ENCODE results near the gene POLD4. TPM values are rescaled to one million over a fixed set of nuclear protein-coding genes. Genes with fewer than 3 reads are reported as not detected.
"Not testable (repeated sequence)": the region's sequence is repeated elsewhere in the genome, so short reads cannot be mapped to it uniquely, and the experiment has no call there.

POLD4 gene
- 384 TPM for polyA plus RNA-seq

DNA sequence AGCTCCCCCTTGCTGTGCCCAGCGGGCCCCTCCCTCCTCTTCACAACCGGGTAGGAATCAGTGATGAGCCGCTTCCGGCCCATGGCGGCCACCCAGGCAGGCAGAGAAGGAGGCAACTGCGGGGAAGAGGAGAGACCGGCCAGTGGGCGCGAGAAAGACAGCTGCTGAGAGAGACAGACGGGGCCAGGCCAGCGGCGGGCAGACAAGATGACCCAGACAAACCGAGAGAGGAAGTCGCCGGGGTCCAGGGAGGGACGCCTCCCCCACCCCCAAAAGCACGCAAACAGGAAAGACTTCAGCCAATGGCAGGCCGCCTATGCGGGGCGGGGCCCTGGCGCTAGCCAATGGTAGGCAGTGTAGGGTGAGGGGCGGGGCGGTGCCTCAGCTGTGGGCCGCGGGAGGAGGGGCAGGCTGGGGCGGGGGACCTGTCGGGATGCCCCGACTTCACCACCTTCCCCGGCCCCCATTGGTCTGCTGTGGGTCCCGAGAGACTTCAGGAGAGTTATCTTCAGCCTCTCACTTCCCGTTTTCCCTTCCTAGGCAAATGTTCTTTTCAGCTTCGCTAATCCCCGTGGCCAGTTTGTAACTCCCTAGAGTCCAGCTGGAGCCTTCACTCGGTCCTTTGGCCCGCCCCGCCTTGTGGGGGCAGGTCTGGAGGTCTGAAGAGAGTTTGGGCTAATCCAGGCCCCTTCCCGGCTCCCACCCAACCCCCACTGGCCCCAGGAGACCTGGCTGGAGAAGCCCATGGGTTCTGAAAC is at the start of gene POLD4:
Gene POLD4, minus strand, starts transcription at position 230 of the 758 bp plus-strand sequence. Its CDS starts 147 bp downstream, at position 83.
- Mint-ChIP-seq H3K4me1 (peaks cover 33 to 63% (median 60%) of the 10 kb centered on the region in 3 donors), H3K9me3 (no peaks in the 10 kb centered on the region), H3K36me3 (no peaks in the 10 kb centered on the region), H3K27me3 (no peaks in the 10 kb centered on the region), H3K4me3 (peak within 1 kb of the TSS; percentile 97 to 99 (median 98)), H3K27ac (peak within 1 kb of the TSS; percentile 99 to 100 (median 100))

DNA sequence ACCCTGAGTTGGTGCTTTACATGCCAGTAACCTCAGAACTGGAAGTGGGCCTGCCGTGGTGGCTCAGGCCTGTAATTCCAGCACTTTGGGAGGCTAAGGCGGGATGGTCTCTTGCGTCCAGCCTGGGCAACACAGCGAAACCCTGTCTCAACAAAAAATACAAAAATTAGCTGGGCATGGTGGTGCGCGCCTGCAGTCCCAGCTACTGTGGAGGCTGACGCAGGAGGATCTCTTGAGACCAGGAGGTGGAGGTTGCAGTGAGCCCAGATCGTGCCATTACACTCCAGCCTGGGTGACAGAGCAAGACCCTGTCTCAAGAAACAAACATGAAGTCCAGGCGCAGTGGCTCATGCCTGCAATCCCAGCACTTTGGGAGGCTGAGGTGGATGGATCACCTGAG is 49.7 kb upstream of the POLD4 start:
- peaks cover 24 to 34% (median 29%) of the 10 kb centered on the region in 3 donors for H3K4me1 Mint-ChIP-seq
- not testable (repeated sequence) for H3K36me3 Mint-ChIP-seq

DNA sequence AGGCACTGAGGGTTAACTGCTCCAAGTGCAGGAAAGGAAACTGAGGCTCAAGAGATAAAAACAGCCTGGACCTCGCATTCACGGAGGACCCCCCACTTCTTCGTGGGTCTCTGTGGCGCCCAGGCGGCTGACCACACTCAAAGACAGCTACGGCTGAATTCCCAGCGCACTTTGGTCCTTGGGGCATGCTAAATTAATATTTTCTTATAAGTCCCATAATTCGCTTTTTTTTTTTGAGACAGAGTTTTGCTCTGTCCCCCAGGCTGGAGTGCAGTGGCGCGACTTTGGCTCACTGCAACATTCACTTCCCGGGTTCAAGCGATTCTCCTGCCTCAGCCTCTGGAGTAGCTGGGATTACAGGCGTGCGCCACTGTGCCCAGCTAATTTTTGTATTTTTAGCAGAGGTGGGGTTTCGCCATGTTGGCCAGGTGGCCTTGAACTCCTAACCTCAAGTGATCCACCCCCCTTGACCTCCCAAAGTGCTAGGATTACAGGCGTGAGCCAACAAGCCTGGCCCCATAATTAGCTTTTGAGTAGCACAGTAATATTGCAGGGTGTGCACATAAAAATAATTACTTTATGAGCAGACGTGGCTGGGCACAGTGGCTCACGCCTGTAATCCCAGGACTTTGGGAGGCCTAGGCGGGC is 49.0 kb upstream of the POLD4 start:
- Mint-ChIP-seq H3K27ac (peak overlapping the region; percentile 93 to 97 (median 95)), H3K4me1 (peaks cover 18 to 28% (median 21%) of the 10 kb centered on the region in 3 donors), H3K4me3 (peak overlapping the region; percentile 91 to 100 (median 93))
- H3K36me3 Mint-ChIP-seq, H3K27me3 Mint-ChIP-seq, H3K9me3 Mint-ChIP-seq: not testable (repeated sequence)

More for the DNA sequence above, 49.7 kb upstream of the POLD4 start:
- not testable (repeated sequence) for H3K27me3 Mint-ChIP-seq, H3K9me3 Mint-ChIP-seq
- Mint-ChIP-seq H3K4me3 (peak overlapping the region; percentile 91 to 100 (median 96)), H3K27ac (peak overlapping the region; percentile 96 to 100 (median 97))

DNA sequence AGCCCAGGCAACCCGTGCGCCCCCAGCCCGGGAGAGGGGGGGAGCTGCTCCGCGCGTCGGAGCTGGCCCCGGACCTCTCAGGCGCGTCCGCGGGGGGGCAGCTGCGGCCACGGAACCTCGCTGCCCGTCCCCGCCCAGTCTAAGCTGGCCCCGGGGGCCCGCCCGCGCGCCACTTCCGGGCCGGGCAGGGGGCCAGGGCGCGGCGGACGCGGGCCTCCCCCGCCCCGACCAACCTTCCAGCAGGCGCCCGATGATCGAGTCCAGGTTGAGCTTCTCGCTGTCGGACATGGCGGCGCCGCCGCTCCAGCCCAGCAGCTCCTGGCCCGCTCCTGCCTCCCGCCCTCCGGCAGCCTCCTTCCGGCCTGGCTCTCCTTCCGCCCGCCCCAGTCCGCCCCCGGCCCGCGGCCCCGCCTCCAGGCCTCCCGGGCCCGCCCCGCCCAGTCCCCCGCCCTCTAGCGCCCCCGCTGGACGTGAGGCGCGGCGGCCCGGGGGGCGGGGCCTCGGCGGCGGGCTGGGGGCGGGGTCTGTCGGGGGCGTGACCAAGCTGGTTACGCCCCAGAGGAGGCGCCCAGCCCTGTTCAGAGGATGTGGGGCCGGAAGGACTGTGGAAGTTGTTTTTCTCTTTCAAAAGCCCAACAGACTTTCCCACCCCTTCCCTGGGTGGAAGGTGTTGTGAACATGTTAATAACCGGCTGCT is 48.3 kb upstream of the POLD4 start, which contains the start of gene PPP1CA:
Gene PPP1CA, minus strand, starts transcription at position 364 of the 697 bp plus-strand sequence. Its CDS starts 76 bp downstream, at position 288.
- H3K9me3 Mint-ChIP-seq, result no peaks in the 10 kb centered on the region
- peak within 1 kb of the TSS; percentile 91 to 100 (median 94) for H3K4me3 Mint-ChIP-seq
- peak within 1 kb of the TSS; percentile 93 to 97 (median 95) for H3K27ac Mint-ChIP-seq
- no peaks in the 10 kb centered on the region for H3K27me3 Mint-ChIP-seq
- H3K4me1 Mint-ChIP-seq, result peaks cover 16 to 27% (median 21%) of the 10 kb centered on the region in 3 donors
- H3K36me3 Mint-ChIP-seq, result no peaks in the 10 kb centered on the region

DNA sequence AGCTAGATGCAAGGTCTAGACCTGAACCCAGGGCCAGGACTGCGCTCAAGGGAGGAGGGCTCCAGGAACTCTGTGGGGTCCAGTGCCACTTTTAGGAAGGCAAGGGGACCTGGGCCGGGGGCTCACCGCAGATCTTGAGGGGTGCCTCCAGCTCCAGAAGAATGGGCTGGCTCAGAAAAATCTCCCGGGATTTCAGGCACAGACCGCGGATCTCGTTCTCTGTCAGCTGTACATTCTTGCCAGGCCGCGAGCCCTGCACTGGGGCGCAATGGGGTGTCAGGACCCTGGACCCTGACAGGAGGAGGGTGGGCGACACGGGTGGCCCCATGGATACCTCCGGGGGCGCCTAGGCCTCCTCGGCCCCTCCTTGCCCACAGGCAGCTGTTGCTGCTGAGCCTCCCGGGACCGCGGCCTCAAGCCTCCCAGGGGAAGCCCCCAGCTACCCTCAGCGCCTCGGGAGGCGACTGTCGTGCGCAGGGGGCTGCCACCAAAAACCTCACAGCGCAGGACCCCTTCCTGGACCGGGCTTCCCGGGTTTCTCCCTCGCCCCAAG is 47.7 kb upstream of the POLD4 start:
- H3K36me3 Mint-ChIP-seq, result no peaks in the 10 kb centered on the region
- peaks cover 16 to 22% (median 17%) of the 10 kb centered on the region in 3 donors for H3K4me1 Mint-ChIP-seq
- no peaks in the 10 kb centered on the region for H3K9me3 Mint-ChIP-seq
- H3K27me3 Mint-ChIP-seq, result no peaks in the 10 kb centered on the region
- peak overlapping the region; percentile 84 to 100 (median 94) for H3K4me3 Mint-ChIP-seq
- H3K27ac Mint-ChIP-seq, result peak overlapping the region; percentile 84 to 87 (median 85)

DNA sequence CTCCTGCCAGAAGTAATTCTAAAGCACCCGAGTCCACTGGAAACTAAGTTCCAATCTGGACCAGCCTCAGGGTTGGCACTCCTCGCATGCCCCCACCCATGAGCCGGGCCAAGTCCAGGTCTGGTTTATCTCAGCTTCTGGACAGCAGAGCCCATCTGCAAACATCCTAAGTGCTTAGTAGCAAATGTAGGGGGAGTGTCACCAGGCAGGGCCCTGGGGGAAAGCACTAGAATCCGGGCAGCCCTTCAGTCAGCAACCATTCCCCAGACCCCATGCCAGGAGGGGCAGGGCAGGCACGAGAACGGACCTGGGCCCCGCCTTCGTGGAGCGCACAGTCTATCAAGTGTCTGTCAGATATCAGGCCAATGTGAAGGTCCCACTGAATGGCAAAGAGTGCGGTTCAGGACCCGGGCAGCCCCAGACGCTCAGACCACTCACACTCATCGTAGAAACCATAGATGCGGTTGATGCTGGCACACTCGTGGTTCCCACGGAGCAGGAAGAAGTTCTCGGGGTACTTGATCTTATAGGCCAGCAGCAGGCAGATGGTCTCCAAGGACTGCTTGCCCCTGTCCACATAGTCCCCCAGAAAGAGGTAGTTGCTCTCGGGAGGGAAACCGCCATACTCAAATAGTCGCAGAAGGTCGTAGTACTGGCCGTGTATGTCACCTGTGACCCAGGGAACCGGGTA is 47.0 kb upstream of the POLD4 start:
- Mint-ChIP-seq H3K27ac (peak overlapping the region; percentile 84 to 87 (median 85)), H3K27me3 (no peaks in the 10 kb centered on the region), H3K4me1 (peaks cover 15 to 22% (median 16%) of the 10 kb centered on the region in 3 donors), H3K4me3 (peak overlapping the region; percentile 84 to 100 (median 94)), H3K36me3 (no peaks in the 10 kb centered on the region), H3K9me3 (no peaks in the 10 kb centered on the region)

DNA sequence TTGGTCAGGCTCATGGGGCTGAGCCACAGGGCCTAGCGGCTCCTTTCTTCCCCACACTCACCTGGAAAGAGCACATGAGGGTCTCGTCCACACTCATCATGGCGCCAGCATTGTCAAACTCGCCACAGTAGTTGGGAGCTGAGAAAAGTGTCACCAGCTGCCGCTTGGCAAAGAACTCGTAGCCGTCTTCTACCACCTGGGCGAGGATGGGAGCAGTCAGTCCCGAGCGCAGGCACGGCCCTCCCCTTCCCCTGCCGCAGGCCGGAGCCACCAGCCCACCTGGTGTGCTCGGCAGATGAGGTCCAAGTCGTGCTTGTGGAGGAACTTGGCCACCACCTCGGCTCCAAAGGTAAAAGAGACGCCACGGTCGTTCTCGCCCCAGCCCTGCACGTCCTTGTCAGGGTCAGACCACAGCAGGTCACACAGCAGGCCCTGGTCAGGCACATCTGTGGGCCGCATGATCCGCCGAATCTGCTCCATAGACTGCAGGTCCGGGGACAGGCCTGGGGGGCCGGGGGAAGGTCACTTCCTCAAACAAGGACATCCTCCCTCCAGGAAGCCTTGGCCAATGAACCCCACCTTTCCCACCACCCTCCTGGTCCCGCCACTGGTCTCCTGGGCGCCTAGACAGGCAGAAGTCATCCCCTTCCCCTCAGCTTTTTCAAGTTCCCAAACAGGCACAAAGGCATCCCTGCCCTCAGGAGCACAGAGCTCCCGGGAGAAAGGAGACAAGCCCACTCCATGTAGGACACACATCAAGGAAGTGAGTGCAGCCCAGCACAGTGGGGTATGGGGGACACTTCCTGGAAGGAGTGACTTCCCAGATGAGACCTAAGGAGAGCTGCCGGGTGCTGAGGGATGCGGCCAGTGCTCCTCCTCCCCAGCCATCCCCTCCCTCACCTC is 45.6 kb upstream of the POLD4 start:
- Mint-ChIP-seq H3K36me3 (no peaks in the 10 kb centered on the region), H3K27ac (peak overlapping the region in 1 of 3 donors; percentile 65), H3K27me3 (no peaks in the 10 kb centered on the region), H3K9me3 (no peaks in the 10 kb centered on the region), H3K4me1 (peaks cover 12 to 22% (median 16%) of the 10 kb centered on the region in 3 donors), H3K4me3 (peak overlapping the region; percentile 42 to 100 (median 66))

DNA sequence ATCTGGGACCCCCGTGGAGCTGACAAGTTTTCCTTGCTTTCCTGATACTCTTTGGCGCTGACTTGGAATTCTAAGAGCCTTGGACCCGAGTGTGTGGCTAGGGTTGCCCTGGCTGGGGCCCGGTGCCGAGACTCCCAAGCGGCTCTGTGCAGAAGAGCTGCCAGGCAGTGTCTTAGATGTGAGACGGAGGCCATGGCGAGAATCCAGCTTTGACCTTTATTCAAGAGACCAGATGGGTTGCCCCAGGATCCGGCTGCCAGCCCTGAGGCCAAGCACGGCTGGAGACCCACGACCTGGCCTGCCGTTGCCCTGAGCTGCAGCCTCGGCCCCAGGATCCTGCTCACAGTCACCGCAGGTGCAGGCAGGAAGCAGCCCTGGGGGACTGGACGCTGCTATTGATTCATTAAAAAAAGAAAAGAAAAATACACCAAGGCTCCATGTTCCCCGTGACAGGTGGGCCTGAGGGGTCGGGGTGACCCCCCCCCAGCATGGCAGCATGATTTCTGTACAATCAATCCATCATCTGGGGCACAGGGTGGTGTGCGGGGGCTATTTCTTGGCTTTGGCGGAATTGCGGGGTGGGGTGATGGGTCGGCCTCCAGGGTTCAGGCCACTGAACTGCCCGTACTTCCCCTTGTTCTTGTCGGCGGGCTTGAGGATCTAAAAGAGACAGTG is 44.8 kb upstream of the POLD4 start:
- no peaks in the 10 kb centered on the region for H3K36me3 Mint-ChIP-seq
- no peaks in the 10 kb centered on the region for H3K9me3 Mint-ChIP-seq
- no peaks in the 10 kb centered on the region for H3K27me3 Mint-ChIP-seq
- peak overlapping the region in 2 of 3 donors; percentile 40 to 58 for H3K27ac Mint-ChIP-seq
- H3K4me1 Mint-ChIP-seq, result peaks cover 11 to 20% (median 17%) of the 10 kb centered on the region in 3 donors
- peak overlapping the region in 2 of 4 donors; percentile 34 to 81 for H3K4me3 Mint-ChIP-seq

DNA sequence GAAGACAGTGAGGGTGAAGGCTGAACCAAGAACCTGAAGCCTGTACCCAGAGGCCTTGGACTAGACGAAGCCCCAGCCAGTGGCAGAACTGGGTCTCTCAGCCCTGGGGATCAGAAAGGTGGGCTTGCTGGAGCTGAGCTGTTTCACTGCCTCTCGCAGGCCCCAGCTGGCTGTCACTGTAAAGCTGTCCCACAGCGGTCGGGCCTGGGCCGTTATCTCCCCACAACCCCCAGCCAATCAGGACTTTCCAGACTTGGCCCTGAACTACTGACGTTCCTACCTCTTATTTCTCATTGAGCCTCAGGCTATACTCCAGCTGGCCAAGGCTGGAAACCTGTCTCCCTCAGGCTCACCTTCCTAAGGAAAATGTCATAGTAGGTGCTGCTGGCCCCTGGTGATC is 44.2 kb upstream of the POLD4 start:
- H3K4me1 Mint-ChIP-seq, result peaks cover 11 to 22% (median 20%) of the 10 kb centered on the region in 3 donors
- peak overlapping the region in 2 of 3 donors; percentile 40 to 58 for H3K27ac Mint-ChIP-seq
- peak overlapping the region in 3 of 4 donors; percentile 34 to 81 (median 55) for H3K4me3 Mint-ChIP-seq
- no peaks in the 10 kb centered on the region for H3K36me3 Mint-ChIP-seq
- H3K9me3 Mint-ChIP-seq, result no peaks in the 10 kb centered on the region
- no peaks in the 10 kb centered on the region for H3K27me3 Mint-ChIP-seq

DNA sequence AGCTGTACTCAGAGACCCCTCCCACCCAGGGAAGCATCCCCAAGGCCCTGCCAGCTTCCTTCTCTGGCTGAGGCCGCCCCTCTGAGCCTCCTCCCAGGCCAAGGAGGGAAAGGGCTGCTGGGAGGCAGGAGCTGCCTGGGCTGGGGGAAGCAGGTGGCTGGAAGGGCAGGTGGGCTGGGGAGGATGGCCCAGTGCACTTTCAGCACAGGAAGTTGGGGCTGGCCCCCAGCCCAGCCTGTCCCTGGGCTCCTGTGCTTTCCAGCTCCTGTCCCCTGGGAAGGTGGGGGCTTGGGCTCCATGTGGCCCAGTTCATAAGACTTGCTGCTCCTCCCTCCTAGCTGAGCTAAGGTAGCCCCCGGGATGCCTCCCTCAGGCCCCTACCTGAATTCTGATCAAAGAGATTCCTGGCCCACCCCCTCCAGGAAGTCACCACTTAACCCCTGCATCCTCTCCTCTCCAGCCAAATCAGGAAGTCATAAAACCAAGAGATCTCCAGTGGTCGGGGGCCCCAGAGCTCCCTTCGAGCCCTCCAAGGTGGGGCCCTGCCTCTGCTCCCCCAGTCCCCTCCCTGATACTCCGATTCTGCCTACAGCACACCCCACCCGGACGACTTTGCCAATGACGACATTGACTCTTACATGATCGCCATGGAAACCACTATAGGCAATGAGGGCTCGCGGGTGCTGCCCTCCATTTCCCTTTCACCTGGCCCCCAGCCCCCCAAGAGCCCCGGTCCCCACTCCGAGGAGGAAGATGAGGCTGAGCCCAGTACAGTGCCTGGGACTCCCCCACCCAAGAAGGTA is 43.4 kb upstream of the POLD4 start:
- H3K4me1 Mint-ChIP-seq, result peaks cover 8 to 24% (median 23%) of the 10 kb centered on the region in 3 donors
- no peaks in the 10 kb centered on the region for H3K9me3 Mint-ChIP-seq
- H3K36me3 Mint-ChIP-seq, result no peaks in the 10 kb centered on the region
- H3K4me3 Mint-ChIP-seq, result peak overlapping the region in 3 of 4 donors; percentile 57 to 88 (median 81)
- no peaks in the 10 kb centered on the region for H3K27me3 Mint-ChIP-seq
- H3K27ac Mint-ChIP-seq, result peak overlapping the region; percentile 80 to 88 (median 82)

DNA sequence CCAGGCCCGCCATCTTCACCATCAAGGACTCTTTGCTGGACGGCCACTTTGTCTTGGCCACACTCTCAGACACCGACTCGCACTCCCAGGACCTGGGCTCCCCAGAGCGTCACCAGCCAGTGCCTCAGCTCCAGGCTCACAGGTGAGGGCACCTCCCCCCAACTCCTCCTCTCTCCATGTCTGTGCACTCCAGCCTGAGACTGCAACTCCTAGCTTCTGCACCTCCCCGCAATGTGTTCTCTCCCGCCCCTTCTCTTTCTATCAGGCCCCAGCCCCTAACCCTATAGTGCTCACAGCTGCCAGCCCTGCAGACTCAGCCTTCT is 42.9 kb upstream of the POLD4 start:
- Mint-ChIP-seq H3K27ac (peak overlapping the region in 1 of 3 donors; percentile 88), H3K9me3 (no peaks in the 10 kb centered on the region)

DNA sequence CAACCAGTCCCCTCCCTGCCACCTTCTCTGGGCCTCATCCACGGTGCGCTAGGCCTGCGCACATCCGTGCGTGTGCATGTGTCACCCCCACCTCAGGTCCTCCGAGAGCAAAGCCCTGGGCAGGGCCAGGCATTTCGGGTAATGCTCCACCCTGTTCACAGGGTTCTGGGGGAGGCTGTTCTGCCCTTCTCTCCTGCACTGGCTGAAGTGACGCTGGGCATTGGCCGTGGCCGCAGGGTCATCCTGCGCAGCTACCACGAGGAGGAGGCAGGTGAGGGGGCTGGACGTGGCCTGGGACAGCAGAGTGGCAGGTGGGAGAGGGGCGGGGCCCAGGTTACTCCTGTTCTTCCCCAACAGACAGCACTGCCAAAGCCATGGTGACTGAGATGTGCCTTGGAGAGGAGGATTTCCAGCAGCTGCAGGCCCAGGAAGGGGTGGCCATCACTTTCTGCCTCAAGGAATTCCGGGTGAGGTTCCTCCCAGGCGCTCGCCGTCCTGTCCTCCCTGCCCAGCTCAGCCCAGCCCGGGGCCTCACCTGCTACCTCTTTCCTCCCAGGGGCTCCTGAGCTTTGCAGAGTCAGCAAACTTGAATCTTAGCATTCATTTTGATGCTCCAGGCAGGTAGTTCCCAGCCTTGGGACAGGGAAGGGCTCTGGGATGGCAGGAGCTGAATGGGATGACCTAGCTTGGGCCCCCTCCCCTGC is 42.4 kb upstream of the POLD4 start:
- Mint-ChIP-seq H3K4me3 (peak overlapping the region in 1 of 4 donors; percentile 70), H3K9me3 (no peaks in the 10 kb centered on the region), H3K27me3 (no peaks in the 10 kb centered on the region), H3K4me1 (peaks cover 6 to 29% (median 27%) of the 10 kb centered on the region in 3 donors), H3K36me3 (no peaks in the 10 kb centered on the region), H3K27ac (peak overlapping the region in 2 of 3 donors; percentile 14 to 88)

More for the DNA sequence above, 42.9 kb upstream of the POLD4 start:
- H3K4me1 Mint-ChIP-seq, result peaks cover 8 to 25% (median 25%) of the 10 kb centered on the region in 3 donors
- H3K4me3 Mint-ChIP-seq, result no peak overlapping the region
- H3K27me3 Mint-ChIP-seq, result no peaks in the 10 kb centered on the region
- no peaks in the 10 kb centered on the region for H3K36me3 Mint-ChIP-seq

All from IgD-negative memory B cell (primary cell).